Activated CD4-positive, alpha-beta T cell treated with anti-CD3 and anti-CD28 coated beads, Interleukin-2, Interleukin-4, amounts not matched to agents 100 ng/mL and 50 ng/mL, durations not matched to agents 16 hours and 8 hours (primary cell): ENCODE data around the gene CDC42SE2.
A peak's percentile ranks its signal among the peaks of the same experiment; 100 is the strongest.
"Not testable (repeated sequence)": the region's sequence is repeated elsewhere in the genome, so short reads cannot be mapped to it uniquely, and the experiment has no call there.

Source experiments
- DNase-seq: peaks from one replicate; pipeline ENCODE4 v3.0.0-alpha.2; 2020; ENCODE audit warnings: low spot score

Gene CDC42SE2

GRCh38 chr5:131250751-131251475 lies 12.9 kb upstream of the CDC42SE2 start:
- no peak for DNase-seq

GRCh38 chr5:131252824-131253171 lies 11.1 kb upstream of the CDC42SE2 start:
- peak; percentile 92 for DNase-seq

GRCh38 chr5:131254025-131254424 lies 9.8 kb upstream of the CDC42SE2 start:
- not testable (repeated sequence) for DNase-seq

GRCh38 chr5:131254741-131255140 lies 9.1 kb upstream of the CDC42SE2 start:
- no peak for DNase-seq

GRCh38 chr5:131256507-131256823 lies 7.4 kb upstream of the CDC42SE2 start:
- no peak for DNase-seq

GRCh38 chr5:131258733-131259132 lies 5.1 kb upstream of the CDC42SE2 start:
- DNase-seq: no peak

GRCh38 chr5:131259326-131259725 lies 4.5 kb upstream of the CDC42SE2 start:
- DNase-seq: no peak

GRCh38 chr5:131260895-131261294 lies 3.0 kb upstream of the CDC42SE2 start:
- no peak for DNase-seq

- DNase-seq: no peak
Observed at GRCh38 chr5:131261483-131261882, 2.4 kb upstream of the CDC42SE2 start.

GRCh38 chr5:131262953-131263541 lies 806 bp upstream of the CDC42SE2 start:
- DNase-seq: no peak

GRCh38 chr5:131264451-131265099 lies 722 bp downstream of the CDC42SE2 start:
- DNase-seq: no peak

- peak; percentile 72 for DNase-seq
Observed at GRCh38 chr5:131265311-131265803, 1.5 kb downstream of the CDC42SE2 start.

- DNase-seq: no peak
Observed at GRCh38 chr5:131266370-131267060, 2.7 kb downstream of the CDC42SE2 start.

- no peak for DNase-seq
Observed at GRCh38 chr5:131268758-131269370, 5.0 kb downstream of the CDC42SE2 start.

- no peak for DNase-seq
Observed at GRCh38 chr5:131270809-131271208, 7.0 kb downstream of the CDC42SE2 start.

GRCh38 chr5:131271888-131272287 lies 8.0 kb downstream of the CDC42SE2 start:
- not testable (repeated sequence) for DNase-seq

GRCh38 chr5:131272307-131272706 lies 8.5 kb downstream of the CDC42SE2 start:
- DNase-seq: no peak

GRCh38 chr5:131272724-131273123 lies 8.9 kb downstream of the CDC42SE2 start:
- DNase-seq: no peak

- DNase-seq: no peak
Observed at GRCh38 chr5:131274326-131275063, 10.6 kb downstream of the CDC42SE2 start.

GRCh38 chr5:131276072-131276471 lies 12.2 kb downstream of the CDC42SE2 start:
- no peak for DNase-seq

GRCh38 chr5:131277447-131277846 lies 13.6 kb downstream of the CDC42SE2 start:
- DNase-seq: no peak
